ENCODE results near the gene TMEM204.

DNA sequence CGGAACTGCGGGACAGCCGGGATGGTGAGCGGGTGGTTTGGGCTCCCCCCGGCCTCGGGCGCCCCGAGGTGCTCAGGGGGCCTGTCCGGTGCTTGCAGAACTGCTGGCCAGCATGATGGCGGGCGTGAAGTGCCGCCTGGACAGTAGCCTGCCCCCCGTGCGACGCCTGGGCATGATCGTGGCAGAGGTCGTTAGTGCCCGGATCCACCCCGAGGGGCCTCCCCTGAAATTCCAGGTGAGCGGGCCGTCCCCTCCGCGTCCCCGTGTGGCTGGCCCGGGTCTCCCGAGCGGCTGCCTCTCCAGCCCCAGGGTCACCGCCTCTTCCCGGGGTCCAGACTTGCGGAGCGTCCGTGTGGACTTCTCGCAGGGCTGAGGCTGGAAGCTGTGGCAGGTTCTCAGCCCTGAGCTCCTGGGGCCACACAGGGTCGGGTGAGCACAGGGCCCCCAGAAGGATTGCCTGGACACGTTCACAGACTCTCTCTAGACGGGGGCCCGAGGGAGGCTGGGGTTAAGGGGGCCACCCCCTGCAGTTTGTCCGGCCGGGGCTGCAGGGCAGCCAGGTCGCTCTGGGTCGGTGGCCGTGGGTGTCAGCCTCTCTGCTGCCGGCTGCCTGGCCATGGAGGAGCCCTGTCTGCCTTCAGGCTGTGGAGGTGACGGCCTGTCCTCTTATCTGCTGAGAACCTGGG, 32.9 kb upstream of the TMEM204 start:
- no peak for TF ChIP-seq POLR2A (IDR thresholded peaks at IDR 0.05)
- TF ChIP-seq, protein P1, sequence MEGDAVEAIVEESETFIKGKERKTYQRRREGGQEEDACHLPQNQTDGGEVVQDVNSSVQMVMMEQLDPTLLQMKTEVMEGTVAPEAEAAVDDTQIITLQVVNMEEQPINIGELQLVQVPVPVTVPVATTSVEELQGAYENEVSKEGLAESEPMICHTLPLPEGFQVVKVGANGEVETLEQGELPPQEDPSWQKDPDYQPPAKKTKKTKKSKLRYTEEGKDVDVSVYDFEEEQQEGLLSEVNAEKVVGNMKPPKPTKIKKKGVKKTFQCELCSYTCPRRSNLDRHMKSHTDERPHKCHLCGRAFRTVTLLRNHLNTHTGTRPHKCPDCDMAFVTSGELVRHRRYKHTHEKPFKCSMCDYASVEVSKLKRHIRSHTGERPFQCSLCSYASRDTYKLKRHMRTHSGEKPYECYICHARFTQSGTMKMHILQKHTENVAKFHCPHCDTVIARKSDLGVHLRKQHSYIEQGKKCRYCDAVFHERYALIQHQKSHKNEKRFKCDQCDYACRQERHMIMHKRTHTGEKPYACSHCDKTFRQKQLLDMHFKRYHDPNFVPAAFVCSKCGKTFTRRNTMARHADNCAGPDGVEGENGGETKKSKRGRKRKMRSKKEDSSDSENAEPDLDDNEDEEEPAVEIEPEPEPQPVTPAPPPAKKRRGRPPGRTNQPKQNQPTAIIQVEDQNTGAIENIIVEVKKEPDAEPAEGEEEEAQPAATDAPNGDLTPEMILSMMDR (IDR thresholded peaks at IDR 0.05) = no peak

All from thyroid gland (tissue), 4 donors.